ENCODE results near the gene CCDC191. TPM values are rescaled to one million over a fixed set of nuclear protein-coding genes. Genes with fewer than 3 reads are reported as not detected.

CCDC191 gene
- total RNA-seq, 1 donor from 2014 or later = 15.6 TPM

DNA sequence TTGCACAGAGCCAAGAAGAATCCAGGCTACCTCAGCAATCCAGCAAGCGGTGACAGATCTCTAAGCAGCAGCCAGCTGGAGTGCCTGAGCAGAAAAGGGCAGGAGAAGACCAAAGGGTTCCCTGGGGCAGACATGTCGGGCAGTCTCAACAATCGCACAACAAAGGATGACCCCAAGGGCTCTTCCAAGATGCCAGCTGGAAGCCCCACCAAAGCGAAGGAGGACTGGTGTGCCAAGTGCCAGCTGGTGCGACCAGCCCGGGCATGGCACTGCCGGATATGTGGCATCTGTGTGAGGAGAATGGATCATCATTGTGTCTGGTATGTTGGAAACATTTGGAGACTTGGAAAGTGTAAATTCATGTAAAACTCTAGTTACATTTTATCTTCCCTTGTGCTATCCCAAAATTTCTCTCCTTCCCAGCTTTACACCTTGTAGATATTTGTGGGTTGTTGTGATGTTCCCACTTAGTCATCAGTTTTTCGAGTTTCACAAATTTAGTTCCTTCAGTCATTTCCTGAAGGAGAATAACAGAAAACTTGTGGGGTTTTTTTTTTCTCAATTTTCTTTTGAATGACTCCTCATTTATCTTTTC, 102.1 kb downstream of the CCDC191 start:
- TF ChIP-seq, protein P1, sequence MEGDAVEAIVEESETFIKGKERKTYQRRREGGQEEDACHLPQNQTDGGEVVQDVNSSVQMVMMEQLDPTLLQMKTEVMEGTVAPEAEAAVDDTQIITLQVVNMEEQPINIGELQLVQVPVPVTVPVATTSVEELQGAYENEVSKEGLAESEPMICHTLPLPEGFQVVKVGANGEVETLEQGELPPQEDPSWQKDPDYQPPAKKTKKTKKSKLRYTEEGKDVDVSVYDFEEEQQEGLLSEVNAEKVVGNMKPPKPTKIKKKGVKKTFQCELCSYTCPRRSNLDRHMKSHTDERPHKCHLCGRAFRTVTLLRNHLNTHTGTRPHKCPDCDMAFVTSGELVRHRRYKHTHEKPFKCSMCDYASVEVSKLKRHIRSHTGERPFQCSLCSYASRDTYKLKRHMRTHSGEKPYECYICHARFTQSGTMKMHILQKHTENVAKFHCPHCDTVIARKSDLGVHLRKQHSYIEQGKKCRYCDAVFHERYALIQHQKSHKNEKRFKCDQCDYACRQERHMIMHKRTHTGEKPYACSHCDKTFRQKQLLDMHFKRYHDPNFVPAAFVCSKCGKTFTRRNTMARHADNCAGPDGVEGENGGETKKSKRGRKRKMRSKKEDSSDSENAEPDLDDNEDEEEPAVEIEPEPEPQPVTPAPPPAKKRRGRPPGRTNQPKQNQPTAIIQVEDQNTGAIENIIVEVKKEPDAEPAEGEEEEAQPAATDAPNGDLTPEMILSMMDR (IDR thresholded peaks at IDR 0.05; ENCODE audit: unreplicated experiment) = no peak
- Mint-ChIP-seq H3K27me3 (peaks cover 5% of the 10 kb centered on the region), H3K36me3 (ENCODE audit: insufficient read depth) (peaks cover 10% of the 10 kb centered on the region), H3K4me3 (ENCODE audit: low read depth) (no peak overlapping the region), H3K4me1 (ENCODE audit: low read depth) (peaks cover 3% of the 10 kb centered on the region), H3K27ac (no peak overlapping the region), H3K9me3 (ENCODE audit: low read depth) (no peaks in the 10 kb centered on the region)
- DNase-seq (ENCODE audit: low spot score, unreplicated experiment) = no peak

DNA sequence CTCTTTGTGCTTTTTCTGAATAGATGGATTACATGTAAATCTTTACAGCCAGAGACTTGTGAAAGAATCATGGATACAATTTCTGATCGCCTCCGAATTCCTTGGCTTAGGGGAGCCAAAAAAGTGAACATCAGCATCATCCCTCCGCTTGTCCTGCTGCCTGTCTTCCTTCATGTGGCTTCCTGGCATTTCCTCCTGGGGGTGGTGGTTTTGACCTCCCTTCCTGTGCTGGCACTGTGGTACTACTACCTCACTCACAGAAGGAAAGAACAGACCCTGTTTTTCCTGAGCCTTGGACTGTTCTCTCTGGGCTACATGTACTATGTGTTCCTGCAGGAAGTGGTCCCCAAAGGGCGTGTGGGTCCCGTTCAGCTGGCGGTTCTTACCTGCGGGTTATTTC, 102.6 kb downstream of the CCDC191 start:
- Mint-ChIP-seq H3K36me3 (ENCODE audit: insufficient read depth) (peaks cover 10% of the 10 kb centered on the region), H3K9me3 (ENCODE audit: low read depth) (no peaks in the 10 kb centered on the region), H3K4me3 (ENCODE audit: low read depth) (no peak overlapping the region), H3K27ac (no peak overlapping the region), H3K4me1 (ENCODE audit: low read depth) (peaks cover 6% of the 10 kb centered on the region), H3K27me3 (peaks cover 10% of the 10 kb centered on the region)
- DNase-seq (ENCODE audit: low spot score, unreplicated experiment) = no peak
- TF ChIP-seq, protein P1 (IDR thresholded peaks at IDR 0.05; ENCODE audit: unreplicated experiment) = no peak

DNA sequence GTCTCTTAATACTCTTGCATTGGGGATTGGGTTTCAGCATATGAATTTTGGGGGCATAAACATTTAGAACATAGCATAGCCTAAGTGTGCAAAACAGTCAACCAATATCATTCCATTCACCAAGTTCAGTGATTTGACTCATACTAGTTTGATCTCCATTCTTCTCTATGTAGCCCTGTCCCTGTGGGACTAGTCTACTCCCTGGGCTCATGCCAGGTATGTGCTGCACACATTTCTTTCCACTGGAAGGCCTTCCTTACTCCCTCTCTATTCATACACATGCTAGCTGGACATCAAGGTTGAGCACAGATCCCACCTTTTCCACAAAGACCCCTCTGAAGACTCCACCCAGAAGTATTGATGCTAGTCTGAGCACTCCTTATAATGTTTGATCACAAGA, 103.4 kb downstream of the CCDC191 start:
- Mint-ChIP-seq H3K4me3 (ENCODE audit: low read depth) (no peak overlapping the region), H3K27ac (no peak overlapping the region), H3K4me1 (ENCODE audit: low read depth) (peaks cover 8% of the 10 kb centered on the region), H3K36me3 (ENCODE audit: insufficient read depth) (peaks cover 10% of the 10 kb centered on the region), H3K27me3 (peaks cover 12% of the 10 kb centered on the region), H3K9me3 (ENCODE audit: low read depth) (no peaks in the 10 kb centered on the region)
- TF ChIP-seq, protein P1 (IDR thresholded peaks at IDR 0.05; ENCODE audit: unreplicated experiment) = no peak
- DNase-seq (ENCODE audit: low spot score, unreplicated experiment) = no peak

DNA sequence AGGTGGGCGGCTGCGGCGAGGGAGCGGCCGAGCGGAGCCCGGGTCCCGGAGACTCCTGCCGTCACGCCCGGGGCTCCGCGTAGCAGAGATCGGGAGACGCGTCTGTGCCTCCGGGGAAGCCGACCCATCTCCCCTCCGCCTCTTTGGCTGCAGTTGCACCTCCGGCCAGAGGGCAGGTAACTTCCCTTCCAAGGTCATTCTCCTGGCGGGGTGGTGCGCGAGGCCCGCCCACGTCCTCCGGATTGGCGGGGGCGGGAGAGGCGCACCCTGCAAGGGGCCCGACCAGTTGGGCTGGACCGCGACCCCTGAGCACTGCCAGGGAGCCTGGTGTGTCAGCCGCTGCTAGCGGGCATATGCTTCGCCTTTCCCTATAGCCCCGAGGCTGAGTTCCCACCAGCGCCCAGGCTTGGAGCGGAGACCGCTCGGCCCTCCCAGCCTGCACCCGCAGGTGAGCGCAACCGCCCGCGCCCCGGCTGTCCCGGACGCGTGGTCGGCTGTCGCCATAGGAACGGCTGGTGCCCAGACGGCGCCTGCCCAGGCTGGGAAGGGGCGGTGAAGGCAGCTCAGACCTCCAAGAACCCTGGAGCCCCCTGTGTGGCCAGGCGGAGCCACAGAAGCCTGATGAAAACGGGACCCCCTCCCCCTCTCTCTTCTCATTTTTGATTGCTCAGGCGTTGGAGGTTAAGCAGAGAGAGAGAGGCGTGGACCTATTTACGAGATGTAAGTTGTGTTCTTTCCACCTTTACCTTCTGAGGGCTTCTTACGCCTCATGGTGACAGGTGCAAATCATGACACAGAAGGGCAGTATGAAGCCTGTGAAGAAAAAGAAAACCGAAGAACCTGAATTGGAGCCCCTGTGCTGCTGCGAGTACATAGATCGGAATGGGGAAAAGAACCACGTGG, 108.1 kb downstream of the CCDC191 start:
- H3K4me1 Mint-ChIP-seq (ENCODE audit: low read depth) = peaks cover 13% of the 10 kb centered on the region

More for the DNA sequence above, 108.1 kb downstream of the CCDC191 start:
- Mint-ChIP-seq H3K36me3 (ENCODE audit: insufficient read depth) (peaks cover 8% of the 10 kb centered on the region), H3K4me3 (ENCODE audit: low read depth) (peak overlapping the region; percentile 70), H3K9me3 (ENCODE audit: low read depth) (no peaks in the 10 kb centered on the region), H3K27ac (peak overlapping the region; percentile 73), H3K27me3 (peaks cover 19% of the 10 kb centered on the region)
- DNase-seq (ENCODE audit: low spot score, unreplicated experiment) = peak; percentile 58
- TF ChIP-seq, protein P1 (IDR thresholded peaks at IDR 0.05; ENCODE audit: unreplicated experiment) = peak; percentile 27
